ENCODE results near the gene FOXL1. TPM values are rescaled to one million over a fixed set of nuclear protein-coding genes. Genes with fewer than 3 reads are reported as not detected.

Gene FOXL1
- total RNA-seq, 2 donors from 2014 or later = not detected

GRCh38 chr16:86556576-86556975, 21.8 kb upstream of the FOXL1 start:
- Mint-ChIP-seq H3K9me3 (no peaks in the 10 kb centered on the region), H3K27ac (no peak overlapping the region), H3K4me1 (ENCODE audit: low read depth in 2 of 2) (peaks cover 12 to 15% of the 10 kb centered on the region in 2 donors), H3K27me3 (peaks cover 0 to 6% of the 10 kb centered on the region in 2 donors), H3K36me3 (peaks cover 5% of the 10 kb centered on the region), H3K4me3 (no peak overlapping the region)
- no peak for ATAC-seq
- DNase-seq (ENCODE audit: low spot score) = no peak

DNA sequence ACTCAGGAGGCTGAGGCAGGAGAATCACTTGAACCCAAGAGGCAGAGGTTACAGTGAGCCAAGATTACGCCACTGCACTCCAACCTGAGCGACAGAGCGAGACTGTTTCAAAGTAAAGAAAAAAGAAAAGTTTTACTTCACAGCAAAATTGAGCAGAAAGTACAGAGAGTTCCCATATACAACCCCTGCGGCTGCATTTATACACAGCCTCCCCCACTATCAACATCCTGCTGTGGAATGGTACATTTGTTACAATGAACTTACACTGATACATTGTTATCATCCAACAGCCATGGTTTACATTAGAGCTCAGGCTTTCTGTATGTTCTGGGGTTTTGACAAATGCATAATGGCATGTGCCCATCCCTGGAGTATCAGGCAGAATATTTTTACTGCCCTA, 20.8 kb upstream of the FOXL1 start:
- no peak overlapping the region for H3K27ac Mint-ChIP-seq
- H3K4me3 Mint-ChIP-seq = no peak overlapping the region

GRCh38 chr16:86558355-86559193, 19.8 kb upstream of the FOXL1 start:
- H3K36me3 Mint-ChIP-seq = peaks cover 5% of the 10 kb centered on the region
- peaks cover 10 to 11% of the 10 kb centered on the region in 2 donors for H3K27me3 Mint-ChIP-seq
- no peaks in the 10 kb centered on the region for H3K9me3 Mint-ChIP-seq
- H3K27ac Mint-ChIP-seq = no peak overlapping the region
- ATAC-seq (no peak), DNase-seq (ENCODE audit: low spot score) (no peak)
- peaks cover 12 to 15% of the 10 kb centered on the region in 2 donors for H3K4me1 Mint-ChIP-seq (ENCODE audit: low read depth in 2 of 2)
- H3K4me3 Mint-ChIP-seq = no peak overlapping the region

More for the DNA sequence above, 20.8 kb upstream of the FOXL1 start:
- peaks cover 5% of the 10 kb centered on the region for H3K36me3 Mint-ChIP-seq
- ATAC-seq (no peak), DNase-seq (ENCODE audit: low spot score) (no peak)
- H3K9me3 Mint-ChIP-seq = no peaks in the 10 kb centered on the region
- peaks cover 8 to 9% of the 10 kb centered on the region in 2 donors for H3K27me3 Mint-ChIP-seq
- H3K4me1 Mint-ChIP-seq (ENCODE audit: low read depth in 2 of 2) = peaks cover 12 to 15% of the 10 kb centered on the region in 2 donors

DNA sequence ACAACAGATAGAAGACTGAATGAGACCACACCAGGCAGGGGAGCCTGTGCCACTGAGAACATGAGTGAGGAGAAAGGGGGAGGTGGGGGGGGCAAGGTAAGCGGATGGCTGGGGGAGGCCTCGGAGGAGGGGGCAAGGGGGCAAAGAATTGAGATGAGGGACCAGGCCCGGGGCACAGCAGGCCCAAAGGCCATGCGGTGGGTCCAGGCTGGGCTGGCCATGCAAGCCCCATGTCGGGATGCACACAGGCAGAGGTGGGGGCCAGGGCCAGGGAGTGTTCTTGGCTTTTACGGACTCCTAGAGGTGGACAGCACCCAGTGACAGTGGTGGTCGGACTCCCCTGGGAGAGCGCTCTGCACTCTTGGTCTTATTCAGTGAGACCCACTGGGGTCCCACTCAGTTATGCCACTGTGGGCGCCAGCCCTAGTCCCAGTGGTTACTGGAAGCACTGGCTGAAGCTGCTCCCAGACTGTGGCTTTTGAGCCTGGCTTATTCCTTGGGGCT, 18.5 kb upstream of the FOXL1 start:
- DNase-seq (ENCODE audit: low spot score) (no peak), ATAC-seq (no peak)
- H3K9me3 Mint-ChIP-seq = no peaks in the 10 kb centered on the region
- no peaks in the 10 kb centered on the region for H3K36me3 Mint-ChIP-seq
- H3K4me1 Mint-ChIP-seq (ENCODE audit: low read depth in 2 of 2) = peaks cover 5 to 16% of the 10 kb centered on the region in 2 donors
- H3K27ac Mint-ChIP-seq = no peak overlapping the region
- no peak overlapping the region for H3K4me3 Mint-ChIP-seq
- peaks cover 20 to 23% of the 10 kb centered on the region in 2 donors for H3K27me3 Mint-ChIP-seq

- DNase-seq (ENCODE audit: low spot score) = no peak
- no peak overlapping the region for H3K4me3 Mint-ChIP-seq
- peaks cover 25 to 32% of the 10 kb centered on the region in 2 donors for H3K27me3 Mint-ChIP-seq
- H3K36me3 Mint-ChIP-seq = no peaks in the 10 kb centered on the region
- ATAC-seq = no peak
- H3K9me3 Mint-ChIP-seq = no peaks in the 10 kb centered on the region
- H3K4me1 Mint-ChIP-seq (ENCODE audit: low read depth in 2 of 2) = peaks cover 0 to 11% of the 10 kb centered on the region in 2 donors
- H3K27ac Mint-ChIP-seq = no peak overlapping the region
Measured at GRCh38 chr16:86562356-86562755, 16.0 kb upstream of the FOXL1 start.

- H3K4me1 Mint-ChIP-seq (ENCODE audit: low read depth in 2 of 2) = peaks cover 0 to 11% of the 10 kb centered on the region in 2 donors
- peak overlapping the region in 1 of 2 donors; percentile 29 for H3K27ac Mint-ChIP-seq
- H3K27me3 Mint-ChIP-seq = peaks cover 26 to 33% of the 10 kb centered on the region in 2 donors
- H3K9me3 Mint-ChIP-seq = no peaks in the 10 kb centered on the region
- peak overlapping the region; percentile 34 for H3K4me3 Mint-ChIP-seq
- H3K36me3 Mint-ChIP-seq = no peaks in the 10 kb centered on the region
- ATAC-seq (peak; percentile 85 to 92), DNase-seq (ENCODE audit: low spot score) (peak; percentile 85)
Measured at GRCh38 chr16:86563469-86564345, 14.6 kb upstream of the FOXL1 start.

DNA sequence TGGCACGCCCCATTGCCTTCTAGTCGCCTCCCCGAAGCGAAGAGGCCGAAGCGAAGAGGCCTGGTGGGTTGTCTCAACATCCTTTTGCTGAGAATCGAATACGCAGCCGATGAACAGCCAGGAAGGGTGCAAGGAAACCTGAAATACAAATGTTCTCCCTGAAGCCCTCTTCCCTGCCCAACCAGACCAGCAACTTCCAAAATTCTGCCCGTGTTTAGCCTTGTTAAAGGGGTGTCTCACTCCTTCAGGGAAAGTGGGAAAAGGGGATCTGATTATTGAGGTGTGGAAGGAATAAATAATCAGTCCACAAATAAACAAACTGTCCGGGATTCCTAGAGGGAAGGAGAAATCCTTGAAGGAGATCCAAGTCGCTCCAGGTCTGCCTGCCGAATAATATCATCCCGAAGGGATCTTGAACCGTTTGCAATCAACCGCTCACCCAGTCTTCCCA, 13.1 kb upstream of the FOXL1 start:
- H3K9me3 Mint-ChIP-seq = no peaks in the 10 kb centered on the region
- no peak overlapping the region for H3K4me3 Mint-ChIP-seq
- DNase-seq (ENCODE audit: low spot score) (no peak), ATAC-seq (no peak)
- no peaks in the 10 kb centered on the region for H3K36me3 Mint-ChIP-seq
- H3K4me1 Mint-ChIP-seq (ENCODE audit: low read depth in 2 of 2) = peaks cover 0 to 11% of the 10 kb centered on the region in 2 donors
- peaks cover 30 to 47% of the 10 kb centered on the region in 2 donors for H3K27me3 Mint-ChIP-seq
- no peak overlapping the region for H3K27ac Mint-ChIP-seq

DNA sequence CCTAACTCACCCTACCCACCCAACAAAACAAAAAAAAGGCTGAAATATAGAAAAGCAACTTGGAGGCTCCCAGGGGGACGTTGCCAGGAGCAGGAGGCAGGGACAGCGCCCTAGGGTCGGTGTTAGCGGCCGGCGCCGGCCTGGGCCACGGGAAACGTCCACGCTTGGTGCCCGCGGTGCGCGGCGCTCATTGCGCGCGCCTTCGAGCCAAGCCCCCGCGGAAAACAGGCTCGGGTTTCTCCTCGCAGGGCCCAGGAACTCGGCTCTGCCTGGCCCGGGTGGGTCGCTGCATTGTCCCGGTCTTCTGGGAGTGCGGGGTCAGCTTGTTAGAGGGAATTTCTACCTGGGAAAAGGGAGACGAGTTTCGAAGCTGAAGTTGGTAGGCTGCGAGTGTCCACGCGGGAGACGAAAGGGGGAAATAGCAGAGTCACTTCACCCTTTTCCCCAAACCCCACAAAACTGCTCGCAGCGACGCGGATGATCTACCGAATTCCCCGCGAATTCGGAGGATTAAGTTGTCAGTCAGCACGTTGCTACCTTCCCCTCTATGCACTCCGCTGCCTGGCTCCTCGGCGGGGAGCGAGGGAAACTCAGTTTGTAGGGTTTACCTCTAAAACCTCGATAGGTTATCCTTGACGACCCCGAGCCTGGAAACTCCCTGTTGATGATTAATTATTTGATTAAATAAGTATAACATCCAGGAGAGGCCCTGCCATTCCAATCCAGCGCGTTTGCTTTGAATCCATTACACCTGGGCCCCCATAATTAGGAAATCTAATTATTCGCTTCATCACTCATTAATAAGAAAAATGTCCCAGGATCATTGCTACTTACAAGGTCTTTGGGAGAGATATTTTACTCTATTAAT, 12.5 kb upstream of the FOXL1 start:
- no peak for DNase-seq (ENCODE audit: low spot score)
- H3K27me3 Mint-ChIP-seq = peaks cover 32 to 54% of the 10 kb centered on the region in 2 donors
- no peak overlapping the region for H3K4me3 Mint-ChIP-seq
- H3K27ac Mint-ChIP-seq = no peak overlapping the region
- no peak for ATAC-seq
- peaks cover 0 to 11% of the 10 kb centered on the region in 2 donors for H3K4me1 Mint-ChIP-seq (ENCODE audit: low read depth in 2 of 2)
- H3K36me3 Mint-ChIP-seq = no peaks in the 10 kb centered on the region
- H3K9me3 Mint-ChIP-seq = no peaks in the 10 kb centered on the region

- peaks cover 0 to 11% of the 10 kb centered on the region in 2 donors for H3K4me1 Mint-ChIP-seq (ENCODE audit: low read depth in 2 of 2)
- no peak within 1 kb of the TSS for H3K27ac Mint-ChIP-seq
- H3K9me3 Mint-ChIP-seq = no peaks in the 10 kb centered on the region
- H3K4me3 Mint-ChIP-seq = no peak within 1 kb of the TSS
- peaks cover 34 to 58% of the 10 kb centered on the region in 2 donors for H3K27me3 Mint-ChIP-seq
- no peaks in the 10 kb centered on the region for H3K36me3 Mint-ChIP-seq
- DNase-seq (ENCODE audit: low spot score) (peak; percentile 70), ATAC-seq (peak; percentile 51 to 66)
Measured at GRCh38 chr16:86566601-86566965, 11.8 kb upstream of the FOXL1 start, which contains the start of gene FOXC2. TSS of gene FOXC2 (plus strand) at chr16:86566829. CDS start at chr16:86567336, 507 bp downstream.

- Mint-ChIP-seq H3K4me1 (ENCODE audit: low read depth in 2 of 2) (peaks cover 0 to 11% of the 10 kb centered on the region in 2 donors), H3K9me3 (no peaks in the 10 kb centered on the region), H3K4me3 (no peak overlapping the region), H3K36me3 (no peaks in the 10 kb centered on the region), H3K27ac (no peak overlapping the region), H3K27me3 (peaks cover 31 to 53% of the 10 kb centered on the region in 2 donors)
- ATAC-seq (no peak), DNase-seq (ENCODE audit: low spot score) (no peak)
Measured at GRCh38 chr16:86566966-86567700, 11.2 kb upstream of the FOXL1 start.

GRCh38 chr16:86567701-86568581, 10.4 kb upstream of the FOXL1 start:
- DNase-seq (ENCODE audit: low spot score) = no peak
- H3K27me3 Mint-ChIP-seq = peaks cover 31 to 50% of the 10 kb centered on the region in 2 donors
- H3K4me3 Mint-ChIP-seq = no peak overlapping the region

More at GRCh38 chr16:86567701-86568581, 10.4 kb upstream of the FOXL1 start:
- Mint-ChIP-seq H3K4me1 (ENCODE audit: low read depth in 2 of 2) (peaks cover 0 to 11% of the 10 kb centered on the region in 2 donors), H3K27ac (no peak overlapping the region), H3K9me3 (no peaks in the 10 kb centered on the region), H3K36me3 (no peaks in the 10 kb centered on the region)
- ATAC-seq = peak in 1 of 2 donors; percentile 3

Data from natural killer cell treated with Interleukin-12 subunit alpha and Interleukin-12 subunit beta and Interleukin-15 and Interleukin-18, amount 100 ng/mL, for 72 hours (primary cell).